CD4-positive, alpha-beta memory T cell (primary cell): ENCODE data around the gene LONRF2. TPM values are rescaled to one million over a fixed set of nuclear protein-coding genes. Genes with fewer than 3 reads are reported as not detected.

Experiments used
- CTCF ChIA-PET: fragments of 350-600 bp; sonication (Branson Sonifier 250); formaldehyde crosslinking; loops from one replicate; lab custom pipeline; 2021; ENCODE audit warnings: inconsistent platforms; ENCODE audit not compliant: partially characterized antibody; lab: Charles Lee
- POLR2A ChIA-PET: fragments of 350-600 bp; sonication (Branson Sonifier 250); formaldehyde crosslinking; loops from one replicate; lab custom pipeline; 2021; ENCODE audit not compliant: partially characterized antibody; lab: Charles Lee
- DNase-seq, 5 donors: peaks; one replicate each; pipeline versions ENCODE4 v3.0.0 to v3.0.0-alpha.2; 2020 to 2022; ENCODE audit warnings: mixed read lengths in 1 of 5
- H3K27ac ChIP-seq: one replicate; pipeline ENCODE4 v1.7.0; 2013; ENCODE audit warnings: low read depth, low read length
- H3K27me3 ChIP-seq: 2 replicates; pipeline ENCODE4 v1.7.0; 2013; ENCODE audit warnings: mild to moderate bottlenecking, low read length, moderate library complexity; ENCODE audit not compliant: insufficient read depth
- H3K36me3 ChIP-seq: 2 replicates; pipeline ENCODE4 v1.7.0; 2013; ENCODE audit warnings: mild to moderate bottlenecking, low read length, moderate library complexity; ENCODE audit not compliant: insufficient read depth
- H3K4me1 ChIP-seq: 2 replicates; pipeline ENCODE4 v1.7.0; 2013; ENCODE audit warnings: mild to moderate bottlenecking, low read length, moderate library complexity; ENCODE audit not compliant: insufficient read depth
- H3K4me3 ChIP-seq, 2 donors: one replicate each; pipeline ENCODE4 v1.7.0; 2013; ENCODE audit warnings: low read length in 2 of 2, mild to moderate bottlenecking in 1 of 2
- H3K9me3 ChIP-seq, 2 donors: one replicate each; pipeline ENCODE4 v1.7.0; 2013; ENCODE audit warnings: low read length in 2 of 2, control low read depth in 1 of 2; ENCODE audit not compliant: control insufficient read depth in 1 of 2
- H3K27ac Mint-ChIP-seq, 7 donors: one replicate each; pipeline ENCODE4 v1.8.0; 2020 to 2021; ENCODE audit warnings: mixed read lengths in 7 of 7, mild to moderate bottlenecking in 6 of 7, inconsistent platforms in 3 of 7, moderate library complexity in 3 of 7
- H3K27me3 Mint-ChIP-seq, 2 donors: one replicate each; pipeline ENCODE4 v1.8.0; 2020 to 2021; ENCODE audit warnings: mixed read lengths in 2 of 2
- H3K36me3 Mint-ChIP-seq, 2 donors: one replicate each; pipeline ENCODE4 v1.8.0; 2020 to 2021; ENCODE audit warnings: mixed read lengths in 2 of 2, inconsistent platforms in 1 of 2, mild to moderate bottlenecking in 1 of 2
- H3K4me1 Mint-ChIP-seq, 4 donors: one replicate each; pipeline ENCODE4 v1.8.0; 2020 to 2021; ENCODE audit warnings: mixed read lengths in 4 of 4, mild to moderate bottlenecking in 1 of 4
- H3K4me3 Mint-ChIP-seq, 8 donors: one replicate each; pipeline ENCODE4 v1.8.0; 2020 to 2021; ENCODE audit warnings: mixed read lengths in 8 of 8, mild to moderate bottlenecking in 7 of 8, moderate library complexity in 6 of 8, inconsistent platforms in 3 of 8
- H3K9me3 Mint-ChIP-seq, 8 donors: one replicate each; pipeline ENCODE4 v1.8.0; 2020 to 2021; ENCODE audit warnings: mixed read lengths in 8 of 8, mild to moderate bottlenecking in 5 of 8, inconsistent platforms in 3 of 8, moderate library complexity in 1 of 8
- intact Hi-C: fragments of 100-400 bp; cut with micrococcal nuclease; formaldehyde crosslinking; loops from one replicate; pipeline ENCODE4 v1.15.1; 2023
- polyA plus RNA-seq, 2 donors: library from polyadenylated mRNA; unstranded; fragments of 300-500 nt; fragmentation: Illumina TruSeq; gene quantifications; one replicate each; pipeline ENCODE4 v1.2.3, GENCODE V29; 2021
- total RNA-seq, 2 experiments: library from RNA; stranded (reverse); gene quantifications; one replicate each; pipeline ENCODE4 v1.2.3, GENCODE V29; 2021

Gene LONRF2
- total and polyA plus RNA-seq, 4 experiments from 2014 or later = 0.03 to 0.29 (median 0.06) TPM; not detected in 1

DNA sequence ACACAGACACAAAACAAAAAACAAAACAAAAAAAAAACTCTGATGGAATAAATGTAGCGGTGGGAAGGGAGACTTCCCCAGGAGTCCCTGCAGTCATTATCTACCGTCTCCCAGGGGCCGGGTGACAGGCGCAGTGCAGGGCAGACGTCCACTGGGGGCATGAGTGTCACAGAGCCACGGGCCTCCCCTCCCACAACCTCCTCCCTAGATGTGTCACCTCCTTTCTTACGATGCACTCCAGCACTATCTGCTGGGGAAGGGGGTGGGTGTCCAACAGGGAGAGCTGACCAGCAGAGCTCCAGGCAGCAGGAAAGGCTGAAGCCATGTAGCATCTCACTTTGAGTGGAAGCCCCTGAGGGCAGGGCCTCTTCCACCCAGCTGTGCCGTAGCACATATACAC is 84.5 kb downstream of the LONRF2 start:
- peaks cover 0 to 1% (median 0%) of the 10 kb centered on the region in 8 donors for H3K9me3 Mint-ChIP-seq
- no peak overlapping the region for H3K27ac ChIP-seq
- ChIA-PET CTCF (no interaction called here), POLR2A (no interaction called here)
- peaks cover 28% of the 10 kb centered on the region for H3K4me1 ChIP-seq
- no peaks in the 10 kb centered on the region for H3K27me3 ChIP-seq
- H3K36me3 ChIP-seq = no peaks in the 10 kb centered on the region
- peaks cover 11 to 36% (median 17%) of the 10 kb centered on the region in 4 donors for H3K4me1 Mint-ChIP-seq
- H3K9me3 ChIP-seq = no peaks in the 10 kb centered on the region
- H3K27me3 Mint-ChIP-seq = peaks cover 0 to 2% of the 10 kb centered on the region in 2 donors
- intact Hi-C loops = no loop called here
- H3K4me3 Mint-ChIP-seq = no peak overlapping the region
- no peak for DNase-seq
- H3K36me3 Mint-ChIP-seq = no peaks in the 10 kb centered on the region
- peak overlapping the region in 3 of 7 donors; percentile 7 to 57 (median 44) for H3K27ac Mint-ChIP-seq
- no peak overlapping the region for H3K4me3 ChIP-seq

DNA sequence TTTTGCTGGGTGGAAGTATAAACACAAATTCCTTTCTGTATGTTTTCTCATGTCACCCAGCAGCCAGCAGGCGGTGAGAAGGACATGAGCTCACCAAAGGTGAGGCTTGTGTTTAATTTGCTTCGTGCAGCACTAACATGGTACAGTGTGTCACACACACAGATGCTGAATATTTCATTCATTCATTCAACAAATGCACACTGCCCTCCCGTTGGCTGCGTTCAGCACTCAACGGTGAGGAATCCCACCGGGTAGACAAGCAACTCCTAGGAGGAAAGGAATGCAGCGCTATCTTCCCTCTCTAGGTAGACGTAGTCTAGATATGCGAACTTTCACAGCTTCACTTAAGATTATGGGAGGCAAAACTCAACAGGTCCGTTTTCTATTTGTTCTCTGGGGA is 85.1 kb downstream of the LONRF2 start:
- peaks cover 0 to 2% of the 10 kb centered on the region in 2 donors for H3K27me3 Mint-ChIP-seq
- H3K36me3 Mint-ChIP-seq = no peaks in the 10 kb centered on the region
- Histone ChIP-seq H3K27ac (no peak overlapping the region), H3K27me3 (no peaks in the 10 kb centered on the region), H3K9me3 (no peaks in the 10 kb centered on the region), H3K4me3 (no peak overlapping the region), H3K36me3 (no peaks in the 10 kb centered on the region), H3K4me1 (peaks cover 28% of the 10 kb centered on the region)
- no peak for DNase-seq
- H3K27ac Mint-ChIP-seq = peak overlapping the region in 3 of 7 donors; percentile 9 to 44 (median 21)
- ChIA-PET POLR2A (no interaction called here), CTCF (no interaction called here)
- H3K9me3 Mint-ChIP-seq = peaks cover 0 to 1% (median 0%) of the 10 kb centered on the region in 8 donors
- peaks cover 11 to 36% (median 17%) of the 10 kb centered on the region in 4 donors for H3K4me1 Mint-ChIP-seq
- intact Hi-C loops = no loop called here
- H3K4me3 Mint-ChIP-seq = peak overlapping the region in 1 of 8 donors; percentile 3

DNA sequence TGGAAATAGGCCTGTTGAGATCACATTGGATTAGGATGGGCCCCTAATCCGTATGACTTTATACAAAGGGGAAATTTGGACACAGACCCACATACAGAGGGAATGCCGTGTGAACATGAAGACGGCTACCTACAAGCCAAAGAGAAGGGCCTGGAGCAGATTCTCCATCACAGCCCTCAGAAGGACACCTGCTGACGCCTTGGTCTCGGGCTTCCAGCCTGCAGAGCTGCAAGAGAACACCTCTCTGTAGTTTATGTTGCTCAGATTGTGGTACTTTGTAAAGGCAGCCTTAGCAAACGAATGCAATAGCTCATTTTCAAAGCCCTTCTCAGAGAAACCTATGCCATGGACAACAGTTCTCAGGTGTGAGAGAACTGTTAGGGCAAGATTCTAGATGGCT is 86.1 kb downstream of the LONRF2 start:
- intact Hi-C loops = no loop called here
- Mint-ChIP-seq H3K27ac (peak overlapping the region in 2 of 7 donors; percentile 7 to 90), H3K36me3 (no peaks in the 10 kb centered on the region), H3K4me1 (peaks cover 11 to 36% (median 17%) of the 10 kb centered on the region in 4 donors), H3K9me3 (peaks cover 0 to 1% (median 0%) of the 10 kb centered on the region in 8 donors), H3K27me3 (peaks cover 0 to 2% of the 10 kb centered on the region in 2 donors), H3K4me3 (no peak overlapping the region)
- POLR2A ChIA-PET = interaction anchor here (1.6 kb wide), 1 partner anchor 95 kb away, joined by 7 read pairs; the partner anchor contains the start of gene AFF3
- Histone ChIP-seq H3K27ac (no peak overlapping the region), H3K36me3 (no peaks in the 10 kb centered on the region), H3K27me3 (no peaks in the 10 kb centered on the region), H3K9me3 (no peaks in the 10 kb centered on the region), H3K4me3 (no peak overlapping the region), H3K4me1 (peaks cover 28% of the 10 kb centered on the region)
- no peak for DNase-seq
- CTCF ChIA-PET = interaction anchor here (2.9 kb wide), 1 partner anchor 27 kb away, joined by 10 read pairs; no protein-coding TSS in a partner anchor

DNA sequence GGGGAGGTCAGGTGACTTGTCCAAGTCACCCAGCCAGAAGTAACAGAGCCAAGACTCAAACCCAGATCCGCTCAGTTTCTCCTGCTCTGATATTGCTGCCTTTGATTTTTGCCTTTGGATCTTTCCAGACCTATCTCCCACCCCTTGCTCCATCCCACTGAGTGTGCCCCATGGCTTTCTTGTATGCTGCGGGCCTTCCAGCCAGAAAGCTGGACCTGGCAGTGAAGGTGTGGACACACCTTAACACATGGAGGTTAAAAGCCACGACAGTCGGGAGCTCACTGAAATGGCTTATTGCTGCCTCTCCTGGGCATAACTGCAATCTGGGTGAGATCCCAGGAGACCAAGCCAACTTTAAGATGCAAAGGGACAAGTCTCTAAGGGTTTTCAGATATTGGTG is 86.7 kb downstream of the LONRF2 start:
- POLR2A ChIA-PET = interaction anchor here (1.6 kb wide), 1 partner anchor 94 kb away, joined by 7 read pairs; the partner anchor contains the start of gene AFF3
- peaks cover 0 to under 1% (median 0%) of the 10 kb centered on the region in 8 donors for H3K9me3 Mint-ChIP-seq

DNA sequence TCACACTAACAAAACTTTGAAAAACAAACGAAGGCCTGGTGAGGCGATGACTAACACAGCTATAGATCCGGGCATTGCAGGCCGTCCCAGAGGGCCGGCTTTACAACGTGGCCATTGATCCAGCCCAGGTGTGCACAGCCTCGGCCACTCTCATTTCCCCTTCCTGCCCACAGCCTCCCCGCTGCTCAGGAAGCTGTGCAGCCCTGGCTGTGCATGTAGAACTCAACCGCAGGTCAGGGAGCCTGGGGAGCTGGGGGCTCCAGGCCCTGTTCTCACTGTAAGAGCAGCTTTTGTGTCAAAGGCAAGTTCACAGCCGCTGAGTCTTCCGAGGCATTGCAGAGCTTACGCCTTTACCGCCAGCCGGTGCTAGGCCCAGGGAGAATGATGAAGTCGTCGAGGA is 87.2 kb downstream of the LONRF2 start:
- DNase-seq = peak; percentile 37 to 65 (median 53)
- H3K4me3 ChIP-seq = no peak overlapping the region
- Mint-ChIP-seq H3K36me3 (no peaks in the 10 kb centered on the region), H3K9me3 (no peaks in the 10 kb centered on the region), H3K27ac (peak overlapping the region; percentile 54 to 90 (median 86)), H3K4me3 (peak overlapping the region in 6 of 8 donors; percentile 49 to 61 (median 54)), H3K4me1 (peaks cover 11 to 36% (median 17%) of the 10 kb centered on the region in 4 donors), H3K27me3 (peaks cover 0 to 2% of the 10 kb centered on the region in 2 donors)
- no peaks in the 10 kb centered on the region for H3K27me3 ChIP-seq
- ChIA-PET POLR2A (interaction anchor here (0.7 to 1.6 kb wide), 2 partner anchors 94 to 172 kb away, joined by 4 to 7 read pairs; partner anchors contain the start of gene AFF3), CTCF (interaction anchor here (1.4 to 2.9 kb wide), 2 partner anchors 28 to 675 kb away, joined by 8 to 10 read pairs; no protein-coding TSS in a partner anchor)
- intact Hi-C loops = no loop called here
- H3K36me3 ChIP-seq = no peaks in the 10 kb centered on the region
- H3K9me3 ChIP-seq = no peaks in the 10 kb centered on the region
- peak overlapping the region; percentile 1 for H3K27ac ChIP-seq
- peaks cover 28% of the 10 kb centered on the region for H3K4me1 ChIP-seq

More for the DNA sequence above, 86.7 kb downstream of the LONRF2 start:
- no peaks in the 10 kb centered on the region for H3K36me3 Mint-ChIP-seq
- peaks cover 0 to 2% of the 10 kb centered on the region in 2 donors for H3K27me3 Mint-ChIP-seq
- no peaks in the 10 kb centered on the region for H3K36me3 ChIP-seq
- peaks cover 11 to 36% (median 17%) of the 10 kb centered on the region in 4 donors for H3K4me1 Mint-ChIP-seq
- H3K27ac ChIP-seq = peak overlapping the region; percentile 1
- no peaks in the 10 kb centered on the region for H3K9me3 ChIP-seq
- no peaks in the 10 kb centered on the region for H3K27me3 ChIP-seq
- intact Hi-C loops = no loop called here
- peak overlapping the region; percentile 54 to 90 (median 86) for H3K27ac Mint-ChIP-seq
- no peak overlapping the region for H3K4me3 ChIP-seq
- DNase-seq = no peak
- CTCF ChIA-PET = interaction anchor here (1.4 to 2.9 kb wide), 2 partner anchors 27 to 676 kb away, joined by 8 to 10 read pairs; no protein-coding TSS in a partner anchor
- peaks cover 28% of the 10 kb centered on the region for H3K4me1 ChIP-seq
- H3K4me3 Mint-ChIP-seq = peak overlapping the region in 5 of 8 donors; percentile 52 to 61 (median 56)

DNA sequence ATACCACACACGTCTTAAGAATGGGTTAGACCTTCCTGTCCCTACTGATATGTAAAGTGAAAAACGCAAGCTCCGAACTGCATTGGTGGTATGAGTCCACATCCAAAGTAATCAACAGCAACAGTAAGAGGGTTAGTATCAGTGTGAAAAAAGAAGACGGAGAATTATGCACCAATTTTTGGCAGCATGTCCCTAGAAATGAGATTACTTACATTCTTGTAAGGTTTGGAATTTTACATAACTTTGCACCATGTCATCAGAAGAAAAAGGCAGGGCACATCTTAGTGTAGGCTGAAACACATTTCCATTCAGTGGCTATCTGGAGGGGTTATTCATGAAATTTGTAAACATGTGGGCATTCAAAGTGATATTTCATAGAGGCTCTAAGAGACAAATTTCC is 88.2 kb downstream of the LONRF2 start:
- Mint-ChIP-seq H3K27ac (no peak overlapping the region), H3K27me3 (peaks cover 0 to 2% of the 10 kb centered on the region in 2 donors), H3K36me3 (no peaks in the 10 kb centered on the region), H3K9me3 (no peaks in the 10 kb centered on the region), H3K4me1 (peaks cover 11 to 36% (median 17%) of the 10 kb centered on the region in 4 donors), H3K4me3 (no peak overlapping the region)
- H3K27me3 ChIP-seq = no peaks in the 10 kb centered on the region
- no peaks in the 10 kb centered on the region for H3K9me3 ChIP-seq
- H3K36me3 ChIP-seq = no peaks in the 10 kb centered on the region
- no peak overlapping the region for H3K4me3 ChIP-seq
- H3K4me1 ChIP-seq = peaks cover 28% of the 10 kb centered on the region
- ChIA-PET POLR2A (no interaction called here), CTCF (interaction anchor here (2.9 kb wide), 1 partner anchor 29 kb away, joined by 10 read pairs; no protein-coding TSS in a partner anchor)
- no peak overlapping the region for H3K27ac ChIP-seq
- intact Hi-C loops = no loop called here
- no peak for DNase-seq

DNA sequence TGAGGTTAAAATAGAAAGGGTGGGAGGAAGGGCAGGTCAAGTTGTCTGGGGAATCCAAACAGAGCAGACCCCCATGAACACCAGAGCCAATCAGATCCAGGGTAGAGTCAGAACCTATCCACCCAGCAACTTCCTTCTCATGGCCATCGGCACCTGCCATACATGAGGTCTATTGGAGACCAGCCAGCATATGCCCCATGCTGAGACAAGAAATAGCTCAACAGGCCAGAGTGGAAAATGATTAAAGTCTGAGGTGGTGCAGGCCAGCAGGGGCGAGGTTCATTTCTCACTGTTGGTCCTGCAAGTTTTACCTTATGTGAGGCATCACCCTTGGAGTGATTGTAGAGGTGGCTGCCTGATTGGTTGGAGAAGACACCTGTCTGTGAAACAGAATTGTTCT is 89.2 kb downstream of the LONRF2 start:
- no peak for DNase-seq
- POLR2A ChIA-PET = no interaction called here
- H3K4me1 Mint-ChIP-seq = peaks cover 11 to 36% (median 17%) of the 10 kb centered on the region in 4 donors
- H3K27ac Mint-ChIP-seq = peak overlapping the region in 2 of 7 donors; percentile 17 to 26
- no peak overlapping the region for H3K4me3 Mint-ChIP-seq
- Histone ChIP-seq H3K4me1 (peaks cover 28% of the 10 kb centered on the region), H3K4me3 (no peak overlapping the region), H3K27ac (no peak overlapping the region), H3K9me3 (no peaks in the 10 kb centered on the region), H3K27me3 (no peaks in the 10 kb centered on the region), H3K36me3 (no peaks in the 10 kb centered on the region)
- no peaks in the 10 kb centered on the region for H3K36me3 Mint-ChIP-seq
- CTCF ChIA-PET = interaction anchor here (1.1 kb wide), 1 partner anchor 29 kb away, joined by 3 read pairs; no protein-coding TSS in a partner anchor
- intact Hi-C loops = no loop called here
- no peaks in the 10 kb centered on the region for H3K9me3 Mint-ChIP-seq
- peaks cover 0 to 3% of the 10 kb centered on the region in 2 donors for H3K27me3 Mint-ChIP-seq
